Adrenal gland (tissue), 12 donors: ENCODE measurements around the gene MAPKAP1. TPM values are rescaled to one million over a fixed set of nuclear protein-coding genes. Genes with fewer than 3 reads are reported as not detected.

Experiments
- DNase-seq, 7 donors: peaks; one replicate each; pipeline ENCODE4 v3.0.0-alpha.2; 2019 to 2020
- H3K27ac ChIP-seq, 5 donors: fragments of 200-600 bp; sonication (generic) in 4 of 5; 1 replicate in 3 of 5; 2 replicates in 2 of 5; pipeline versions ENCODE4 v1.5.1 to v1.8.0; 2016 to 2020; ENCODE audit warnings: mild to moderate bottlenecking in 1 of 5
- H3K27me3 ChIP-seq: fragments of 200-600 bp; 2 replicates; pipeline ENCODE4 v1.8.0; 2021
- H3K36me3 ChIP-seq, 2 donors: fragments of 200-600 bp; replicated peaks in 1 of 2; 1 replicate in 1 of 2; 2 replicates in 1 of 2; pipeline versions ENCODE4 v1.5.1 to v1.8.0; 2018 to 2022
- H3K4me1 ChIP-seq, 2 donors: fragments of 200-600 bp; replicated peaks in 1 of 2; 1 replicate in 1 of 2; 2 replicates in 1 of 2; pipeline versions ENCODE4 v1.5.1 to v1.8.0; 2018 to 2021
- H3K4me3 ChIP-seq, 4 donors: fragments of 200-600 bp; sonication (generic) in 3 of 4; one replicate each; pipeline ENCODE4 v1.5.1; 2016 to 2018
- H3K9me3 ChIP-seq, 3 donors: fragments of 200-600 bp; sonication (generic) in 1 of 3; replicated peaks in 1 of 3; 1 replicate in 2 of 3; 2 replicates in 1 of 3; pipeline versions ENCODE4 v1.5.1 to v1.8.0; 2016 to 2021
- CTCF ChIP-seq, 6 experiments: fragments of 450-650 bp in 4 of 6; fragments of 200-600 bp in 2 of 6; sonication (generic) in 1 of 6; IDR thresholded peaks; 1 replicate in 5 of 6; 2 replicates in 1 of 6; pipeline versions ENCODE4 v1.5.1 to v1.8.0; 2016 to 2021; ENCODE audit warnings: antibody characterized with exemption in 6 of 6, mild to moderate bottlenecking in 2 of 6, moderate library complexity in 1 of 6
- POLR2A ChIP-seq, 2 donors: fragments of 450-650 bp; IDR thresholded peaks; one replicate each; pipeline ENCODE4 v1.6.1; 2017; ENCODE audit warnings: antibody characterized with exemption in 2 of 2, mild to moderate bottlenecking in 2 of 2, moderate library complexity in 1 of 2
- WGBS, 4 donors: extraction: QIAGEN DNeasy Blood & Tissue Kit in 2 of 4; methylation state at CpG; one replicate each; pipeline versions ENCODE4 v1.1.5 to v1.1.7; 2013 to 2017; 5-methylcytosine and 5-hydroxymethylcytosine counted together
- intact Hi-C, 2 donors: fragments of 100-400 bp; cut with DNase I; formaldehyde crosslinking; loops; one replicate each; pipeline versions ENCODE4 v1.14.1 to v1.15.0; 2022 to 2023
- polyA plus RNA-seq, 3 donors: library from polyadenylated mRNA; stranded (reverse); fragments of 200-250 nt in 2 of 3; fragments of 350-450 nt in 1 of 3; fragmentation: Illumina TruSeq in 1 of 3; extraction: RNeasy Lipid Tissue Mini Kit (QIAGEN cat#74804) in 1 of 3; gene quantifications; one replicate each; pipeline ENCODE4 v1.2.3, GENCODE V29; 2013 to 2014
- total RNA-seq, 9 donors: library from RNA; depleted of rRNA in 4 of 9; stranded (reverse); fragments of >200 nt in 4 of 9; fragments of 120-200 nt in 1 of 9; fragmentation: NEBNext Ultra II Directional in 1 of 9; extraction: Animal tissue kit (Norgen Biotek cat#: 25700) in 1 of 9; gene quantifications; one replicate each; pipeline versions ENCODE4 v1.1.0 to v1.2.4, GENCODE V29; 2013 to 2023
- donor health status: healthy with polysubstance abuse.
- donor health status: Bipolar disorder and iron deficiency.
- donor health status: DM: yes; HTN: yes; CAD: no.
- donor health status: DM: no; HTN: no; CAD: no.
- donor health status: DM: no; HTN: no; CAD: no.
- donor health status: DM: yes; HTN: yes; CAD: no.

MAPKAP1 gene
- total and polyA plus RNA-seq, 12 donors, result 72.2 to 156 (median 94.9) TPM

- H3K27ac ChIP-seq, result no peak overlapping the region
- no peak overlapping the region for H3K4me3 ChIP-seq
- peaks cover 0 to under 1% of the 10 kb centered on the region in 2 donors for H3K4me1 ChIP-seq
- TF ChIP-seq CTCF (IDR thresholded peaks at IDR 0.05) (no peak), POLR2A (IDR thresholded peaks at IDR 0.05) (no peak)
- WGBS, 4 donors, result 93 to 100% (median 98%) methylated on average over 1 of the region's 1 CpG
- DNase-seq, result no peak
- no peaks in the 10 kb centered on the region for H3K27me3 ChIP-seq
- intact Hi-C loops, result no loop called here
- no peaks in the 10 kb centered on the region for H3K36me3 ChIP-seq
- peaks cover 0 to 6% (median 0%) of the 10 kb centered on the region in 3 donors for H3K9me3 ChIP-seq
Measured at GRCh38 chr9:125457357-125457756, 249.7 kb downstream of the MAPKAP1 start.

- peaks cover 0 to 6% (median 0%) of the 10 kb centered on the region in 3 donors for H3K9me3 ChIP-seq
- no peak overlapping the region for H3K4me3 ChIP-seq
- DNase-seq, result no peak
- intact Hi-C loops, result no loop called here
- TF ChIP-seq POLR2A (IDR thresholded peaks at IDR 0.05) (no peak), CTCF (IDR thresholded peaks at IDR 0.05) (no peak)
- H3K4me1 ChIP-seq, result no peaks in the 10 kb centered on the region
- no peaks in the 10 kb centered on the region for H3K27me3 ChIP-seq
- 95 to 97% (median 96%) methylated on average over 4 of the region's 4 CpGs for WGBS, 4 donors
- H3K27ac ChIP-seq, result no peak overlapping the region
- no peaks in the 10 kb centered on the region for H3K36me3 ChIP-seq
Measured at GRCh38 chr9:125455876-125456275, 251.1 kb downstream of the MAPKAP1 start.

- no peaks in the 10 kb centered on the region for H3K27me3 ChIP-seq
- no peaks in the 10 kb centered on the region for H3K4me1 ChIP-seq
- 30 to 74% (median 39%) methylated on average over 1 of the region's 1 CpG for WGBS, 4 donors
- H3K36me3 ChIP-seq, result no peaks in the 10 kb centered on the region
- no peak for DNase-seq
- intact Hi-C loops, result no loop called here
- no peak overlapping the region for H3K27ac ChIP-seq
- no peak overlapping the region for H3K4me3 ChIP-seq
- peaks cover 0 to 6% (median 0%) of the 10 kb centered on the region in 3 donors for H3K9me3 ChIP-seq
- TF ChIP-seq POLR2A (IDR thresholded peaks at IDR 0.05), result no peak
- no peak for TF ChIP-seq CTCF (IDR thresholded peaks at IDR 0.05)
Measured at GRCh38 chr9:125455132-125455531, 251.9 kb downstream of the MAPKAP1 start.

- Histone ChIP-seq H3K4me3 (no peak overlapping the region), H3K36me3 (peaks cover 0 to 8% of the 10 kb centered on the region in 2 donors), H3K9me3 (no peaks in the 10 kb centered on the region), H3K27ac (no peak overlapping the region), H3K4me1 (no peaks in the 10 kb centered on the region), H3K27me3 (no peaks in the 10 kb centered on the region)
- no peak for DNase-seq
- 94 to 97% (median 95%) methylated on average over 18 of the region's 18 CpGs for WGBS, 4 donors
- TF ChIP-seq POLR2A (IDR thresholded peaks at IDR 0.05) (no peak), CTCF (IDR thresholded peaks at IDR 0.05) (no peak)
- intact Hi-C loops, result no loop called here
Measured at GRCh38 chr9:125447202-125447802, 259.7 kb downstream of the MAPKAP1 start.
